T-cell (primary cell): ENCODE measurements around the gene BABAM2. TPM values are rescaled to one million over a fixed set of nuclear protein-coding genes. Genes with fewer than 3 reads are reported as not detected.

Source experiments
- ATAC-seq, 4 experiments: fragments of 200-7000 bp in 3 of 4; fragments of 150-1000 bp in 1 of 4; cut with Tn5 transposase; replicated peaks in 1 of 4; 1 replicate in 3 of 4; 2 replicates in 1 of 4; pipeline ENCODE4 v1.10.0; 2021; ENCODE audit warnings: moderate library complexity in 3 of 4, mild to moderate bottlenecking in 2 of 4, moderate number of reproducible peaks in 1 of 4
- CTCF ChIA-PET, 2 donors: fragments of 300-600 bp; sonication (Branson Sonifier 250); formaldehyde crosslinking; loops; one replicate each; lab custom pipeline; 2022; ENCODE audit warnings: antibody characterized with exemption in 2 of 2; lab: Charles Lee
- POLR2A ChIA-PET, 2 donors: fragments of 300-600 bp; sonication (Branson Sonifier 250); formaldehyde crosslinking; loops; one replicate each; lab custom pipeline; 2022; ENCODE audit warnings: antibody characterized with exemption in 2 of 2; lab: Charles Lee
- DNase-seq, 35 experiments: peaks; one replicate each; pipeline versions ENCODE4 v3.0.0 to v3.0.0-alpha.2; 2013 to 2023
- H3K27ac ChIP-seq: one replicate; pipeline ENCODE4 v1.5.1; 2013; ENCODE audit warnings: low read length
- H3K27me3 ChIP-seq, 2 experiments: replicated peaks in 1 of 2; 1 replicate in 1 of 2; 2 replicates in 1 of 2; pipeline versions ENCODE4 v1.6.1 to v1.7.0; 2013; ENCODE audit warnings: low read length in 1 of 2, mixed read lengths in 1 of 2; ENCODE audit not compliant: control insufficient read depth in 2 of 2, insufficient read depth in 2 of 2; ENCODE audit errors: extremely low read depth in 1 of 2
- H3K36me3 ChIP-seq, 2 donors: 1 replicate in 1 of 2; 2 replicates in 1 of 2; pipeline versions ENCODE4 v1.6.1 to v1.7.0; 2013; ENCODE audit warnings: low read length in 1 of 2; ENCODE audit not compliant: control insufficient read depth in 2 of 2, insufficient read depth in 1 of 2; ENCODE audit errors: extremely low read depth in 1 of 2
- H3K4me1 ChIP-seq, 2 experiments: 1 replicate in 1 of 2; 2 replicates in 1 of 2; pipeline versions ENCODE4 v1.6.1 to v1.7.0; 2013; ENCODE audit warnings: low read length in 2 of 2, mixed read lengths in 1 of 2; ENCODE audit not compliant: insufficient read depth in 2 of 2, control insufficient read depth in 1 of 2; ENCODE audit errors: extremely low read depth in 1 of 2
- H3K4me3 ChIP-seq, 2 donors: 1 replicate in 1 of 2; 2 replicates in 1 of 2; pipeline versions ENCODE4 v1.5.1 to v1.7.0; 2013; ENCODE audit warnings: mild to moderate bottlenecking in 2 of 2, low read length in 1 of 2, moderate library complexity in 1 of 2; ENCODE audit not compliant: control insufficient read depth in 1 of 2; ENCODE audit errors: extremely low read depth in 1 of 2
- H3K9me3 ChIP-seq: 2 replicates; pipeline ENCODE4 v1.7.0; 2013
- H3K27ac Mint-ChIP-seq, 2 donors: one replicate each; pipeline ENCODE4 v1.8.0; 2020 to 2021; ENCODE audit warnings: mild to moderate bottlenecking in 2 of 2, mixed read lengths in 2 of 2
- H3K27me3 Mint-ChIP-seq, 2 donors: one replicate each; pipeline ENCODE4 v1.8.0; 2021 to 2022; ENCODE audit warnings: mixed read lengths in 2 of 2
- H3K36me3 Mint-ChIP-seq: one replicate; pipeline ENCODE4 v1.8.0; 2021; ENCODE audit warnings: mixed read lengths
- H3K4me1 Mint-ChIP-seq, 3 donors: one replicate each; pipeline ENCODE4 v1.8.0; 2020 to 2022; ENCODE audit warnings: mixed read lengths in 3 of 3, mild to moderate bottlenecking in 1 of 3
- H3K4me3 Mint-ChIP-seq, 3 donors: one replicate each; pipeline ENCODE4 v1.8.0; 2020 to 2022; ENCODE audit warnings: mild to moderate bottlenecking in 3 of 3, mixed read lengths in 3 of 3, moderate library complexity in 3 of 3
- H3K9me3 Mint-ChIP-seq, 3 donors: one replicate each; pipeline ENCODE4 v1.8.0; 2020 to 2022; ENCODE audit warnings: mixed read lengths in 3 of 3
- WGBS: methylation state at CpG from one replicate; pipeline ENCODE4 v1.1.5; 2013; ENCODE audit warnings: missing lambda C conversion rate; ENCODE audit not compliant: insufficient coverage; 5-methylcytosine and 5-hydroxymethylcytosine counted together
- total RNA-seq, 35 experiments: library from RNA in 6 of 35; stranded (reverse) in 6 of 35; fragments of 120-200 nt in 1 of 35; gene quantifications; one replicate each; pipeline versions ENCODE4 v1.2.1 to v1.2.4 and lab custom pipeline; 2013 to 2026

The BABAM2 gene
- total RNA-seq, 5 donors from 2014 or later (not counting 1 experiment from before 2014, with no cell fraction given) = 28.4 to 45.2 (median 37.4) TPM

- ATAC-seq = no peak
- no peaks in the 10 kb centered on the region for H3K9me3 ChIP-seq
- peaks cover 0 to 14% of the 10 kb centered on the region in 2 experiments for H3K4me1 ChIP-seq
- H3K4me3 Mint-ChIP-seq = no peak overlapping the region
- POLR2A ChIA-PET = no interaction called here
- no peaks in the 10 kb centered on the region for H3K27me3 ChIP-seq
- H3K4me1 Mint-ChIP-seq = peaks cover 15 to 50% (median 29%) of the 10 kb centered on the region in 3 donors
- H3K9me3 Mint-ChIP-seq = no peaks in the 10 kb centered on the region
- peaks cover 46% of the 10 kb centered on the region for H3K36me3 Mint-ChIP-seq
- DNase-seq = no peak
- peak overlapping the region in 1 of 2 donors; percentile 66 for H3K27ac Mint-ChIP-seq
- H3K4me3 ChIP-seq = no peak overlapping the region
- no peaks in the 10 kb centered on the region for H3K27me3 Mint-ChIP-seq
- WGBS = 37% methylated on average over 5 of the region's 11 CpGs
- peaks cover 0 to 2% of the 10 kb centered on the region in 2 donors for H3K36me3 ChIP-seq
- CTCF ChIA-PET = no interaction called here
- H3K27ac ChIP-seq = no peak overlapping the region
These were observed 384.6 kb downstream of the BABAM2 start for GRCh38 chr2:28274911-28275685.

GRCh38 chr2:28276076-28276618, 385.6 kb downstream of the BABAM2 start:
- DNase-seq (no peak), ATAC-seq (peak in 2 of 4 experiments; percentile 43 to 85)
- H3K27me3 Mint-ChIP-seq = no peaks in the 10 kb centered on the region
- POLR2A ChIA-PET = no interaction called here
- no peak overlapping the region for H3K27ac ChIP-seq
- H3K27me3 ChIP-seq = no peaks in the 10 kb centered on the region
- peaks cover 44% of the 10 kb centered on the region for H3K36me3 Mint-ChIP-seq
- H3K9me3 ChIP-seq = no peaks in the 10 kb centered on the region
- peak overlapping the region; percentile 46 to 47 for H3K27ac Mint-ChIP-seq
- H3K4me3 Mint-ChIP-seq = no peak overlapping the region
- CTCF ChIA-PET = interaction anchor here in 1 of 2 donors (0.7 kb wide), 1 partner anchor 613 kb away, joined by 3 read pairs; the partner anchor contains the start of gene SUPT7L
- no peaks in the 10 kb centered on the region for H3K36me3 ChIP-seq
- peaks cover 0 to 12% of the 10 kb centered on the region in 2 experiments for H3K4me1 ChIP-seq
- no peak overlapping the region for H3K4me3 ChIP-seq
- WGBS = 57% methylated on average over 8 of the region's 11 CpGs
- H3K9me3 Mint-ChIP-seq = no peaks in the 10 kb centered on the region
- H3K4me1 Mint-ChIP-seq = peaks cover 10 to 42% (median 21%) of the 10 kb centered on the region in 3 donors

GRCh38 chr2:28276807-28277206, 386.3 kb downstream of the BABAM2 start:
- ChIA-PET CTCF (no interaction called here), POLR2A (no interaction called here)
- no peaks in the 10 kb centered on the region for H3K9me3 ChIP-seq
- Mint-ChIP-seq H3K4me3 (no peak overlapping the region), H3K36me3 (peaks cover 42% of the 10 kb centered on the region), H3K27ac (no peak overlapping the region), H3K27me3 (no peaks in the 10 kb centered on the region), H3K9me3 (no peaks in the 10 kb centered on the region), H3K4me1 (peaks cover 3 to 35% (median 14%) of the 10 kb centered on the region in 3 donors)
- DNase-seq (no peak), ATAC-seq (no peak)
- WGBS = 100% methylated on average over 8 of the region's 9 CpGs
- no peak overlapping the region for H3K27ac ChIP-seq
- H3K4me1 ChIP-seq = peaks cover 0 to 10% of the 10 kb centered on the region in 2 experiments
- no peak overlapping the region for H3K4me3 ChIP-seq
- no peaks in the 10 kb centered on the region for H3K27me3 ChIP-seq
- H3K36me3 ChIP-seq = no peaks in the 10 kb centered on the region

GRCh38 chr2:28277466-28277865, 386.9 kb downstream of the BABAM2 start:
- Histone ChIP-seq H3K4me1 (peaks cover 0 to 10% of the 10 kb centered on the region in 2 experiments), H3K27ac (no peak overlapping the region), H3K9me3 (no peaks in the 10 kb centered on the region), H3K27me3 (no peaks in the 10 kb centered on the region), H3K36me3 (no peaks in the 10 kb centered on the region), H3K4me3 (no peak overlapping the region)
- no peak for DNase-seq
- ChIA-PET CTCF (no interaction called here), POLR2A (no interaction called here)
- Mint-ChIP-seq H3K9me3 (no peaks in the 10 kb centered on the region), H3K27me3 (no peaks in the 10 kb centered on the region), H3K4me1 (peaks cover 0 to 30% (median 12%) of the 10 kb centered on the region in 3 donors), H3K4me3 (no peak overlapping the region), H3K27ac (no peak overlapping the region), H3K36me3 (peaks cover 37% of the 10 kb centered on the region)
- no peak for ATAC-seq
- 83% methylated on average over 5 of the region's 7 CpGs for WGBS

GRCh38 chr2:28279371-28279770, 388.8 kb downstream of the BABAM2 start:
- Histone ChIP-seq H3K27ac (no peak overlapping the region), H3K4me3 (no peak overlapping the region), H3K27me3 (no peaks in the 10 kb centered on the region), H3K4me1 (no peaks in the 10 kb centered on the region), H3K36me3 (no peaks in the 10 kb centered on the region), H3K9me3 (no peaks in the 10 kb centered on the region)
- H3K27me3 Mint-ChIP-seq = no peaks in the 10 kb centered on the region
- H3K9me3 Mint-ChIP-seq = no peaks in the 10 kb centered on the region
- H3K27ac Mint-ChIP-seq = no peak overlapping the region
- ChIA-PET POLR2A (no interaction called here), CTCF (no interaction called here)
- ATAC-seq (no peak), DNase-seq (no peak)
- H3K4me3 Mint-ChIP-seq = no peak overlapping the region
- peaks cover 33% of the 10 kb centered on the region for H3K36me3 Mint-ChIP-seq
- 100% methylated on average over 1 of the region's 4 CpGs for WGBS
- peaks cover 0 to 17% (median 12%) of the 10 kb centered on the region in 3 donors for H3K4me1 Mint-ChIP-seq

- Histone ChIP-seq H3K27me3 (no peaks in the 10 kb centered on the region), H3K27ac (no peak overlapping the region), H3K4me3 (no peak overlapping the region), H3K4me1 (no peaks in the 10 kb centered on the region), H3K9me3 (no peaks in the 10 kb centered on the region), H3K36me3 (no peaks in the 10 kb centered on the region)
- no peak for DNase-seq
- H3K9me3 Mint-ChIP-seq = no peaks in the 10 kb centered on the region
- H3K27me3 Mint-ChIP-seq = no peaks in the 10 kb centered on the region
- peaks cover 0 to 7% (median 5%) of the 10 kb centered on the region in 3 donors for H3K4me1 Mint-ChIP-seq
- peaks cover 33% of the 10 kb centered on the region for H3K36me3 Mint-ChIP-seq
- POLR2A ChIA-PET = no interaction called here
- WGBS = 94% methylated on average over 2 of the region's 4 CpGs
- no peak for ATAC-seq
- no peak overlapping the region for H3K27ac Mint-ChIP-seq
- no peak overlapping the region for H3K4me3 Mint-ChIP-seq
- CTCF ChIA-PET = no interaction called here
These were observed 390.1 kb downstream of the BABAM2 start for GRCh38 chr2:28280619-28281018.
